Measurements from ENCODE around the gene PRORP. TPM values are rescaled to one million over a fixed set of nuclear protein-coding genes. Genes with fewer than 3 reads are reported as not detected.
"Not testable (repeated sequence)": the region's sequence is repeated elsewhere in the genome, so short reads cannot be mapped to it uniquely, and the experiment has no call there.

The PRORP gene
- 39.8 and 41.6 TPM in 2 replicates for total RNA-seq

GRCh38 chr14:35121887-35122695 is at the start of gene PRORP, which contains the start of gene PPP2R3C:
Gene PRORP (plus strand): TSS chr14:35122552. CDS start chr14:35123246, 694 bp downstream.
Gene PPP2R3C (minus strand): TSS chr14:35121990. CDS start chr14:35121959, 31 bp downstream.
- DNase-seq, result peak; percentile 96

GRCh38 chr14:35073486-35073885 is 48.9 kb upstream of the PRORP start:
- peak; percentile 48 for DNase-seq

- no peak for DNase-seq
Measured at GRCh38 chr14:35078082-35078481, 44.3 kb upstream of the PRORP start.

GRCh38 chr14:35079742-35080141 is 42.6 kb upstream of the PRORP start:
- no peak for DNase-seq

GRCh38 chr14:35083530-35084150 is 38.7 kb upstream of the PRORP start:
- DNase-seq, result no peak

GRCh38 chr14:35085441-35085840 is 36.9 kb upstream of the PRORP start:
- no peak for DNase-seq

- no peak for DNase-seq
Measured at GRCh38 chr14:35088514-35088913, 33.8 kb upstream of the PRORP start.

- DNase-seq, result not testable (repeated sequence)
Measured at GRCh38 chr14:35094645-35095044, 27.7 kb upstream of the PRORP start.

- no peak for DNase-seq
Measured at GRCh38 chr14:35107866-35108265, 14.5 kb upstream of the PRORP start.

GRCh38 chr14:35112641-35113040 is 9.7 kb upstream of the PRORP start:
- DNase-seq, result no peak

- DNase-seq, result no peak
Measured at GRCh38 chr14:35113308-35113950, 8.9 kb upstream of the PRORP start.

GRCh38 chr14:35114036-35114435 is 8.3 kb upstream of the PRORP start:
- DNase-seq, result no peak

- DNase-seq, result no peak
Measured at GRCh38 chr14:35116242-35116641, 6.1 kb upstream of the PRORP start.

GRCh38 chr14:35117112-35117511 is 5.2 kb upstream of the PRORP start:
- DNase-seq, result no peak

- peak; percentile 15 for DNase-seq
Measured at GRCh38 chr14:35121026-35121886, 1.1 kb upstream of the PRORP start.

GRCh38 chr14:35122696-35123387 is 490 bp downstream of the PRORP start:
- DNase-seq, result peak; percentile 63

GRCh38 chr14:35123388-35123703 is 994 bp downstream of the PRORP start:
- no peak for DNase-seq

- DNase-seq, result no peak
Measured at GRCh38 chr14:35124127-35124526, 1.8 kb downstream of the PRORP start.

- peak; percentile 16 for DNase-seq
Measured at GRCh38 chr14:35133542-35134328, 11.4 kb downstream of the PRORP start.

- DNase-seq, result no peak
Measured at GRCh38 chr14:35134329-35135123, 12.2 kb downstream of the PRORP start.
